Stimulated activated CD8-positive, alpha-beta memory T cell treated with anti-CD3 and anti-CD28 coated beads, Interleukin-2, amount 100 ng/mL, for 1 hour (primary cell): ENCODE data around the gene CHRND.
"Not testable (repeated sequence)": the region's sequence is repeated elsewhere in the genome, so short reads cannot be mapped to it uniquely, and the experiment has no call there.

Source experiments
- DNase-seq, 2 donors: peaks; one replicate each; pipeline ENCODE4 v3.0.0-alpha.2; 2020; ENCODE audit warnings: low read depth in 2 of 2

Gene CHRND

GRCh38 chr2:232541961-232542714 lies 16.2 kb downstream of the CHRND start:
- no peak for DNase-seq

DNA sequence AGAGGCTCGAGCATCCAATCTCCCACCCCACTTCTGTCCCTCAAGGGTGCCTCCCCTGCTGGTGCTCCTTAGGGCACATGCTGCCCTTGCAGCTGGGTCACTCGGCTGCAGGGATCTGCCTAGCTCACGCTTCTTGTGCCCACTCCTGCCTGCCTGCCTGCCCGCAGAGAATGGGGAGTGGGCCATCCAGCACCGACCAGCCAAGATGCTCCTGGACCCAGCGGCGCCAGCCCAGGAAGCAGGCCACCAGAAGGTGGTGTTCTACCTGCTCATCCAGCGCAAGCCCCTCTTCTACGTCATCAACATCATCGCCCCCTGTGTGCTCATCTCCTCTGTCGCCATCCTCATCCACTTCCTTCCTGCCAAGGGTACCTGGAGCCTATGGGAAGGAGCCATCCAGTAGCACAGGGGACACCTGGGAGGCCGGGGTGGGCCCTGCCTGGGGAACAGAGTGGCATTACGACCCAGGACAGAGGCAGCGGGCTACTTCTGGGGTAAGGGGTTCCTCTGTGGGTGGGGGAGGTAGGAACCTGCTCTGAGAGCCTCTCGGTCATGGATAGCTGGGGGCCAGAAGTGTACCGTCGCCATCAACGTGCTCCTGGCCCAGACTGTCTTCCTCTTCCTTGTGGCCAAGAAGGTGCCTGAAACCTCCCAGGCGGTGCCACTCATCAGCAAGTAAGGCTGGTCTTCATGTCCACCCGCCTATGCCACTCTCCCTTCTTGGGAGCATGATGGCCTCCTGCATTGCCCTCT lies 16.9 kb downstream of the CHRND start:
- DNase-seq, result no peak

DNA sequence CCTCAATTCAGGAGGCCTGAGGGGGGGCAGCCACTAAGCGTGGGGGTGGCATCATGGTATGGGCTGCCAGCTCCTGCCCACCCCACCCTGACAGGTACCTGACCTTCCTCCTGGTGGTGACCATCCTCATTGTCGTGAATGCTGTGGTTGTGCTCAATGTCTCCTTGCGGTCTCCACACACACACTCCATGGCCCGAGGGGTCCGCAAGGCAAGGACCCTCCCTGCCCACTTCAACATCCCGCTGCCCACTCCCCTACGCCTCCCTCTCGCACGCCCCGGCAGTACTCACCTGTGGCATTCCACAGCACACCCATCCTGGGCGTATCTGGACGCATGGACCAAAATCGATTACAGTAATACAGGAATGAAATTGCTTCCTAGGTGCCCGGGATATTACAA lies 17.5 kb downstream of the CHRND start:
- DNase-seq, result no peak

GRCh38 chr2:232543928-232544631 lies 18.1 kb downstream of the CHRND start:
- DNase-seq, result no peak

GRCh38 chr2:232544674-232545073 lies 18.7 kb downstream of the CHRND start:
- DNase-seq, result no peak

DNA sequence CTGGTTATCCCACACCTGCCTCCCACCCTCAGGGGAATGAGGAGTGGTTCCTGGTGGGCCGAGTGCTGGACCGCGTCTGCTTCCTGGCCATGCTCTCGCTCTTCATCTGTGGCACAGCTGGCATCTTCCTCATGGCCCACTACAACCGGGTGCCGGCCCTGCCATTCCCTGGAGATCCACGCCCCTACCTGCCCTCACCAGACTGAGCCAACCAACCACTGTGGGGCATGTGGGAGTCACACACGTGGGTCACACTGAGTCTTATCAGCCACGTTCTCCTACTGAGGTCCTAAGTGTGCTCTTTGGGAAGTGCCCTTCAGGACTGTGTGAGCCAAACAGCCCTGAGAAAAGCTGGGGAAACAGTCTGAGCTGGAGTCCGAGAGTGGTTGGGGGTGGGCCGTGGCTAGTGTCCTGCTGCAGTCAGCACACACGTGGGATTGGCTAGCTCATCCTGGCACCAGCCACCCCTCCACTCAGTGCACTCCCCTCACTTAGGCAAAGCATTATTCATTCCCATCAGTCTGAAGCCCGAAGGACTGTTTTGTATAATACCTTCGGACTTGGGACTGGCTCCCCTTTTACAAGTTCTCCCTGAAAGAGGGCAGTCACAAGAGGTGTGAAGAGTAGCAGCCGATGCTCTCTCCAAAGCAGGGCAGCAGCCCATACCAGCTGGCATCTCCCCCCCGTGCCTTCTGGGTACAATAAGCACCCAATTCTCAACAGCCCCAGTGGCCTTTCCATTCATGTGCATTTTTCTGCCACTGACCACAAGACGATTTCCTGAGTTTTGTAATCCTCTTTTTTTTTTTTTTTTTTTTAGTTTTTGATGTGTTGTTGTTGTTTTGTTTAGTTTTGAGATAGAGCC lies 19.8 kb downstream of the CHRND start:
- no peak for DNase-seq

- no peak for DNase-seq
Observed at GRCh38 chr2:232547991-232548390, 22.0 kb downstream of the CHRND start.

DNA sequence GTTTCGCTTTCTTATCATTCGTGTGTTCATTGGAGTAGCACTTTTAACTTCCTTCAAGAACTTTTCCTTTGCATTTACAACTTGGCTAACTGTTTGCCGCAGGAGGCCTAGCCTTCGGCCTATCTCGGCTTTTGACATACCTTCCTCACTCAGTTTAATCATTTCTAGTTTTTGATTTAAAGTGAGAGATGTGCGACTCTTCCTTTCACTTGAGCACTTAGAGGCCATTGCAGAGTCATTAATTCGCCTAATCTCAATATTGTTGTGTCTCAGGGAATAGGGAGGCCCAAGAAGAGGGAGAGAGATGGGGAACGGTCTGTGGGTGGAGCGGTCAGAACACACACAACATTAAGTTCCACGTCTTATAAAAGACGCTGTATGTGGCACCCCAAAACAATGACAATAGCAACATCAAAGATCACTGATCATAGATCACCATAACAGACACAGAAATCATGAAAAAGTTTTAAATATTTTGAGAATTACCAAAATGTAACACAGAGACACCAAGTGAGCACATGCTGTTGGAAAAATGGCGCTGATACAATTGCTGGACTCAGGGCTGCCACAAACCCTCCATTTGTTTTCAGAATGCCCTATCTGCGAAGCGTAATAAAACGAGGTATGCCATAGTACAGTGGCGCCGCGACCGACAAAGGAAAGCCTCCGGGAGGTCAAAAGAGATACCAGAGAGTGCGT lies 23.8 kb downstream of the CHRND start:
- DNase-seq, result no peak

- peak; percentile 80 to 82 for DNase-seq
Observed at GRCh38 chr2:232550354-232551249, 24.6 kb downstream of the CHRND start, which contains the start of the genes EIF4E2 and TIGD1. TSS of gene EIF4E2 (plus strand) at chr2:232550689. CDS start at chr2:232550725, 36 bp downstream. TSS of gene TIGD1 (minus strand) at chr2:232550557. CDS start at chr2:232549882, 675 bp downstream.

- DNase-seq, result no peak
Observed at GRCh38 chr2:232551250-232551638, 25.3 kb downstream of the CHRND start.

GRCh38 chr2:232551776-232552175 lies 25.8 kb downstream of the CHRND start:
- DNase-seq, result no peak

- no peak for DNase-seq
Observed at GRCh38 chr2:232556426-232556825, 30.5 kb downstream of the CHRND start.

- no peak for DNase-seq
Observed at GRCh38 chr2:232562515-232563151, 36.7 kb downstream of the CHRND start.

DNA sequence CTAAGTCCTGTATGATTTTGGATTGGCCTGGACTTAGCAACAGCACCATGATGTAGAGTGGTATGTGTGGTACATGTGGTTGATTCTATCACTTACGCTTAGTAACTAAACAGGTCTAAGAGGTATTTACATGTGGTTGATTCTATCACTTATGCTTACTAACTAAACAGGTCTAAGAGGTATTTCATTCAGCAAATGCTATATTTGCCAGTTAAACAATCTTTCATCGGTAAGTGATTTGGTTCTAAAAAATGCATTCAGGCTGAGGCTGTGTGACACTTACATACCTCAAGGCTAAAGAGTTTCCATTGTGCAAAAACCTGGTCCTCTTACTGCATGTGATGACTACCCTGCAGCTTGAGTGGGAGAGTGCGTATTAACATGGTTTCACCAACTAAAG lies 37.6 kb downstream of the CHRND start:
- no peak for DNase-seq

DNA sequence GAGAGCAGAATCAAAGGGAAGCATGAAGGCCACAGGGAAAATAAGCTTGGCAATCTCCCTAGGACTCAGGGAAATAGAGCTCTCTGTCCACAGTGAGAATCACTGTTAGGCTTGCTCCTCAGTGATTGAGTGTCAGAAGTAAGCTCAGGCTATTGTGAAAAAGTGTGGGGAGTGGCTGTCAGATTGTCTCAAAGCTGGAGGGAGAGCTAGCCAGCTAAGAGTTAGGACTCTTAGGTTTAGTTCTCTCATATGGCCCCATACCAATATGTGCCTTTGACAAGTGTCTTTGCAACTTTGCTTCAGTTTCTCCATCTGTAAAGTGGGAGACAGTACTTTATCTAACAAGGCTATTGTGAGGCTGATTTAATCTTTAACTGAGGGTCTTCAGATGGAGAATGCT lies 41.8 kb downstream of the CHRND start:
- DNase-seq, result no peak

GRCh38 chr2:232568161-232568560 lies 42.2 kb downstream of the CHRND start:
- no peak for DNase-seq

GRCh38 chr2:232569541-232569940 lies 43.6 kb downstream of the CHRND start:
- DNase-seq, result no peak

GRCh38 chr2:232570481-232570880 lies 44.5 kb downstream of the CHRND start:
- DNase-seq, result not testable (repeated sequence)

DNA sequence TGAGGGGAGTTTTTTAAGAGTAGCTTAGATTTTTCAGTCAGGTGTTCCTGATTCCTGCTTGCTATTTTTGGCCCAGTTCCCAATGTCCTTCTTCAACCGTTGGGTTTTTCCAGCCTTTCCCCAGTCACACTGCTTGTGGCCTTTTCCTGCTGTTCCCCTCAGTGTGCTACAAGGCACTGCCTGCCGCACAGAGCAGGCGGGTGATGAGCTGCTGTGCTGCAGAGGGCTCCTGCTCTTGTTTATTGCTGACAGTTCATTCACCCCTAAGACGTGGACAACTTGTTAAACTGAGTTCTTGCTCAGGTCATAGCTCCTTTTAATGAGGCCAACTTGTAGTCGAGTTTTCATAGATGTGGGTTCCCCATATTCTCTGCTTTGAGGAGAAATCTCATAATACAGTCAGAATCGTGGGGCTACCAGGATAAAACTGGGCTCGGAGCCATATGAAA lies 45.1 kb downstream of the CHRND start:
- no peak for DNase-seq
